Posterior cingulate gyrus (tissue), 11 donors: ENCODE measurements around the gene HDAC5.

Experiments used
- DNase-seq, 10 donors: peaks; one replicate each; pipeline versions ENCODE4 v3.0.0 to v3.0.0-alpha.2; 2020 to 2021; ENCODE audit warnings: mixed read lengths in 3 of 10
- intact Hi-C: fragments of 100-400 bp; cut with DNase I; formaldehyde crosslinking; loops from one replicate; pipeline ENCODE4 v1.15.1; 2023

The HDAC5 gene

DNA sequence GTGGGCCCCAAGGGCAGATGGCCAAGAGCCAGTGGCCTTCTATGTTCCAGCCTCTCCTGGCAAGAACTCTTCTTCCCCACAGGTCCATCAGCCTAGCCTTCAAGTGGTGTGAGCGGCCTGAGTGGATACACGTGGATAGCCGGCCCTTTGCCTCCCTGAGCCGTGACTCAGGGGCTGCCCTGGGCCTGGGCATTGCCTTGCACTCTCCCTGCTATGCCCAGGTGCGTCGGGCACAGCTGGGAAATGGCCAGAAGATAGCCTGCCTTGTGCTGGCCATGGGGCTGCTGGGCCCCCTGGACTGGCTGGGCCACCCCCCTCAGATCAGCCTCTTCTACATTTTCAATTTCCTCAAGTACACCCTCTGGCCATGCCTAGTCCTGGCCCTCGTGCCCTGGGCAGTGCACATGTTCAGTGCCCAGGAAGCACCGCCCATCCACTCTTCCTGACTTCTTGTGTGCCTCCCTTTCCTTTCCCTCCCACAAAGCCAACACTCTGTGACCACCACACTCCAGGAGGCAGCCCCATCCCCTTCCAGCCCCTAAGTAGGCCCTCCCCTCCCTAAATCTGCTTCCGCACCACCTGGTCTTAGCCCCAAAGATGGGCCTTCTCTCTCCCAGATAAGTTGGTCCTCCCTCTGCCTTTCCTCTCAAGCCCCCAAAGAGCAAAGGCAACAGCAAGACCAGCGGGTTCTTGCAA lies 47.7 kb downstream of the HDAC5 start:
- intact Hi-C loops = no loop called here
- DNase-seq = peak in 2 of 10 donors; percentile 44 to 50

DNA sequence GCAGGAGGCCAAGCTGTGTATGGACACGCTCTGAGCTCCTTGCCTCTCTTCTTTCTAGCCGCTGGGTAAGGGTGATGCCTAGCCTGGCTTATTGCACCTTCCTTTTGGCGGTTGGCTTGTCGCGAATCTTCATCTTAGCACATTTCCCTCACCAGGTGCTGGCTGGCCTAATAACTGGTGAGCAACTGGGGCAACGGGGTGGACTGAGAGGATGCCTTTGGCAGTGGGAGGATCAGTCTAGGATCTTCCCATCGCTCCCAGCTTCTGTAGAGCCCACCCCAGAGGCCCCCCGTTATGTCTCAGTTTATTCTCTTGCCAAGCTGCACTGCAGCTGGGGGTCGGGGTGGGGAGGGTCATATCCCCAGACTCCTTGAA lies 48.5 kb downstream of the HDAC5 start:
- intact Hi-C loops = no loop called here
- peak in 2 of 10 donors; percentile 59 to 73 for DNase-seq

DNA sequence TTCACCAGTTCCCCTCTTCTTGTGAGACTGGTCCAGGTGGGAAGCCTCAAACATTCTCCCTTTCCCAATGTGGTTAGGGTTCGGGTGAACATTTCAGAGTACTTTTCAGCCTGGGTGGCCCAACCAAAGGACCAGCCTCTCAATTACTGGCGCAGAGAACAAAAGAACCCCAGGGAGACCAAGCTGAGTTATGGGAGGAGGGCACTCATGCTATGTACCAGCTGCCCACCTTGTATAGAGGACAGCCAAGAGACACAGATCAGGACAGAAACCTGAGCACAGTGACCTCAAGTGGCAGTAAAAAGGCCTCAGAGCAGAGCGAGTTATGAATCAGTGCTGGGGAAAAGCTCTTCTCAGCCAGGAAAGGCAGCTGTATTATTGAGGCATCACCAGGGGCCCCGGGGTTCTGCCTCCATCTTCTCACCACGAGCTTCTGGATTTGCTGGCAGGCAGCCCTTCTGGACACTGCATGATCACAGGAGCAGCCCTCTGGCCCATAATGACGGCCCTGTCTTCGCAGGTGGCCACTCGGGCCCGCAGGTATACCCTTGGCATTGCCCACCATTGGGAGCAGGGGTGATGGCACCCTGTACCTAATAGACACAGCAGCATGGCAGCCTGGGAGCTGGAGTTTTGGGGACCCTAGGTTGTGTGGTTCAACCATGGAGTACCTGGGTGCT lies 49.1 kb downstream of the HDAC5 start:
- intact Hi-C loops = no loop called here
- DNase-seq = peak in 2 of 10 donors; percentile 58 to 72

DNA sequence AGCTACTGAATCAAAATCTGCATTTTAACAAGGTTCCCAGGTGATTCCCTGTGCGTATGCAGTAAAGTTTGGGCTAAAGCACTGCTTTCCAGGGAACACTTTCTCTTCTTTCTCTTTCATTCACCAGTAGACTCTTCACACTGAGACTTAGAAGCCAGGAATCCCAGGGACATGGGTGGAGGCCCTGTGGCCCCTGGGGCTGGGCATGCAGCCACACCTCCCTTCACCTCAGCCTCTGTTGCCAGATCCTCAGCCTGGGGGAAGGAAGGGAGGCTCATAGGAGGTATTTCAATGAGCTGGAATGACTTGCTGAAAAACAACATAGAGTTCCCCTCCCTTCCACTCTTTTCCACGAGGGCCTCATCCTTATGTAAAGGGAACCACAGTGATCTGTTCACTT lies 51.7 kb downstream of the HDAC5 start:
- intact Hi-C loops = loop anchor here (2.0 kb wide), 2 partner anchors 39 to 51 kb away; partner anchors contain the start of gene HDAC5
- DNase-seq = no peak

DNA sequence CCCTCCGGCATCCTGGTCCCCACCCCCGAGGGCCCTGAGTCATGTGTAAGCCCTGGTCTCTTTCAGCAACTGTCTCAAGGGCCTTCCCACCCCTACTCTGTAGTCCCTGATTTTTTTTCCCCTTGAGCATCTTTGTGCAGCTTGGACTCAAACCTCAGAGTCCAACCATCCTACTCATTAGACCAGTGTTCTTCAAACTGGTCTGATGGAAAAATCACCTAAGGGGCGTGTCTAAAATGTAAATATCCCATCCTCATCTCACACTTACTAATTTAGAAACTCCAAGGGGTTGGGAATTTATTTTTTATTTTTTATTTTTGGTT lies 52.3 kb downstream of the HDAC5 start:
- DNase-seq = no peak
- intact Hi-C loops = loop anchor here (2.0 kb wide), 2 partner anchors 40 to 52 kb away; partner anchors contain the start of gene HDAC5

DNA sequence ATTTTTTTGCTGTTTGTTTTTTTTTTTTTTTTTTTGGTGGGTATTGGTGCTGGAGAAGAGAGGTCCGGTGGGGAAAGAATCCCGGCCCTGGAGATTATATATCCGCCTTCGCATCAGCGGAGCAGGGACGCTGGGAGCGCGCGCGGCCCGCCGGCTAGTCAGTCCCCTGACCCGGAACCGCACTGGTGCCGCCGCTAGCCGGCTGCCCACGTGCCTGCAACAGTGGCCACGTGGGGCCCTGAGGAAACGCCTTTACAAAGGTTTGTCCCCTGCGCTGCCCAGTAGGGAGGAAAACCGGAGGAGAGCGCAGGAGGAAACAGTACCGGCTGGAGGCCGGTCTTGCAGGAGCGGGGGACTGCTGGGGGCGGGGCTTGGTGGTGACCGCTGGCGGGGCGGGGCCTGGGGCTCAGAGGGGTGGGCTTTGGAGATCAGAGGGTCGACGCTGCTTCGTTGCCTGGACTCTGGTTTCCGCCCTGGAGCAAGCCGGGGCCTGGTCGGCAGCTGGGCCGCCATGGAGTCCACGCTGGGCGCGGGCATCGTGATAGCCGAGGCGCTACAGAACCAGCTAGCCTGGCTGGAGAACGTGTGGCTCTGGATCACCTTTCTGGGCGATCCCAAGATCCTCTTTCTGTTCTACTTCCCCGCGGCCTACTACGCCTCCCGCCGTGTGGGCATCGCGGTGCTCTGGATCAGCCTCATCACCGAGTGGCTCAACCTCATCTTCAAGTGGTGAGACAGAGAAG lies 52.8 kb downstream of the HDAC5 start, which contains the start of gene G6PC3:
G6PC3 (plus strand) TSS at position 281 of the 743 bp plus-strand sequence; CDS start at position 512, 231 bp downstream.
- intact Hi-C loops = loop anchor here (2.0 kb wide), 2 partner anchors 40 to 52 kb away; partner anchors contain the start of gene HDAC5
- peak; percentile 93 to 99 (median 95) for DNase-seq

DNA sequence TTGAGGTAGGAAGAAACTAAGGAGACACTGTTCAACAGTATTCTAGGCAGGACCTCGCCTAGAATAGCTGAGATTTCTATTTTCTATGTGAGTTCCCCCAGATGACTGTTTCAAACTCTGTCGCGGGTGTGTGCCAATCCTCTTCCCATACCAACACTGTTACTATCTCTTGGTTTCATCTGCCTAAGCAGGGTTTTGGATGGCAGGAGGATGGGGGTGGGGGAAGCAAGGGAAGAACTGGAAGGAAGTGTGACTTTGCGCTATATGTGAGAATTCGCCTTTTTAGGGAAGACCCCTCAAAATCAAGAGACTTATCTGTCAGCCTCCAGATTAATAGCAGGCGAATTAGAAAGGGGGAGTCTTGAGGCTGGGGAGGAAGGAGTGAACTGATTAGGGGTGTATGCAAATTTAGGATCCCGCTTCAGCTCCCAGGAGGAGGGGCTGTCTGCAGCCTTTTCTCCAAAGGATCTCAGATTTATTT lies 53.4 kb downstream of the HDAC5 start:
- DNase-seq = peak in 1 of 10 donors; percentile 65
- intact Hi-C loops = loop anchor here (2.0 to 10.0 kb wide), 3 partner anchors 41 to 55 kb away; partner anchors contain the start of genes HDAC5 and TMEM101

DNA sequence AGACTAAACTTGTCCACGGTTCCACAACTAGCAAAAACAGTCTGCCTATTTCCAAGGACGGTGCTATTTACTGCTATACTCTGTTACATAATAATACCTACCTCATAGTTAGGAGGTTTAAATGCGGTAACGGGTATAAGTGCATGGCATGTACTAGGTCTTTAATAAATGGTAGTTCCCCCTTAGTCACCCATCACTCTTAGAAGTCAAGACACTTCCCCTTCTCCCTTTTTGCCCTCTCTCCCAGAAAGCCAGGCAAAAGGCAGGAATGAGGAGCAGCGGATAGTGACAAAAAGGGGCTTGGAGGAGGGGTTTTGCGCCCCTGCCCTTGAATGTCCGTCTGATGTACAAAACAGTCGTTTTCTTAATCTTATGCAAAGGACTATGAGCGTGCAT lies 55.9 kb downstream of the HDAC5 start:
- peak in 1 of 10 donors; percentile 16 for DNase-seq
- intact Hi-C loops = loop anchor here (10.0 kb wide), 1 partner anchor 53 kb away; the partner anchor contains the start of gene TMEM101

DNA sequence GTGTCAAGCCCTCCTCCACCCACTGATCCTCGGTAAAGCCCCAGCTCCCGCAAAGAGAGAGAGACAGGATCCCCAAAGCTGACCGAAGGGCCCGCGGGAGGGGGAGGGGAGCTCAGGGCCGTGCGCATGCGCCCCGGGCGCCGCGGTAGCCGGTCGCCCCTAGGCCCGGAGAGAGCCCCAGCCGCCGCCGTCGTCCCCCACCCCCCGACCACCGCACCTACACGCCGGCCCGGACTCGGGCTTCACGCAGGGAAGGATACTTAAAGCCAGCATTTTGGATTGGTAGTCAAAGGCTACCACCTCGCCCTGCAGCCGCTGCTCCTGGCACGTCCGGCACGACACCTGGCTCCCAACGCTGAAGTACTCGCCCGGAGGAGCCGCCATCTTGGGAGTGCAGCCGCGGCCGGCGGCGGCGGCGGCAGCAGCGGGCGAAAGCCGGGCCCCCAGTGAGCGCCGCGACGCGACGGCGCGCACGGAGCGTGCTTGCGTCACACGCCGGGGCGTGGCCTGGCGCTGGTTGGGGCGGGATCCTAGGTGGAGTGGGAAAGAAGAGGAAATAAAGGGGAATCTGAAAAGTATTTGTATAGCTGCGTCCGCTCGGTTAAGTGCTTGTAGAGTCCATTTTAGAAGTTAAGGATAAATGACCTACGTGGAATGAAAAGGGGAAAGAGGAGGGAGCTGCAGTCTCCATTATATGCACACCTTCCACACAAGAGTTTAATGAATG lies 57.1 kb downstream of the HDAC5 start, which contains the start of gene LSM12:
LSM12 (minus strand) TSS at position 468 of the 727 bp plus-strand sequence; CDS start at position 384, 84 bp downstream.
- intact Hi-C loops = loop anchor here (10.0 kb wide), 1 partner anchor 52 kb away; the partner anchor contains the start of gene TMEM101
- DNase-seq = peak; percentile 79 to 98 (median 87)

DNA sequence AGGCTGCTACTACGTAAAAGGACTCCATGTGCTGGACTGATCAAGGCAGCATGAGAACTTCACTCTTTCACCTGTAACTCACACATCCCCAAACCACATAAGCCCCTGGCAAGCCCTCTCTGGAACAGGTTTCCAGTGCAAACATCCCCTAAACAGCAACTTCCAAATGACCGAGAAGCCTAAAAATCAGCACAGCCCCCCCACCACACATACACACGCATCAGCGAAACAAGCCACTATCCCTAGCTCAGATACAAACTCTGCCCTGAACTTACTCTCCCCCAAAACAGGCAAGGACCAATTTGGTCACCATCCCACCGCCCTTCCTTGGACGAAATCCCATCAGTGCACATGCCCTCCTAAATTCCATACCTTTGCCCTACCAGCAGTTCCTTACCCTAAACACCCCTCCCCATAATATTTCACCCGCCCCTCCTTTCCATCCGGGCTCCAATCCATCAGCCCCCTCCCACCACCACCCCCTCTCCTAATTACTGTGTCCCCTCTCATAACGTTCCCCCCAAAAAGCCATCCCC lies 57.7 kb downstream of the HDAC5 start:
- intact Hi-C loops = loop anchor here (10.0 kb wide), 1 partner anchor 51 kb away; the partner anchor contains the start of gene TMEM101
- DNase-seq = no peak

DNA sequence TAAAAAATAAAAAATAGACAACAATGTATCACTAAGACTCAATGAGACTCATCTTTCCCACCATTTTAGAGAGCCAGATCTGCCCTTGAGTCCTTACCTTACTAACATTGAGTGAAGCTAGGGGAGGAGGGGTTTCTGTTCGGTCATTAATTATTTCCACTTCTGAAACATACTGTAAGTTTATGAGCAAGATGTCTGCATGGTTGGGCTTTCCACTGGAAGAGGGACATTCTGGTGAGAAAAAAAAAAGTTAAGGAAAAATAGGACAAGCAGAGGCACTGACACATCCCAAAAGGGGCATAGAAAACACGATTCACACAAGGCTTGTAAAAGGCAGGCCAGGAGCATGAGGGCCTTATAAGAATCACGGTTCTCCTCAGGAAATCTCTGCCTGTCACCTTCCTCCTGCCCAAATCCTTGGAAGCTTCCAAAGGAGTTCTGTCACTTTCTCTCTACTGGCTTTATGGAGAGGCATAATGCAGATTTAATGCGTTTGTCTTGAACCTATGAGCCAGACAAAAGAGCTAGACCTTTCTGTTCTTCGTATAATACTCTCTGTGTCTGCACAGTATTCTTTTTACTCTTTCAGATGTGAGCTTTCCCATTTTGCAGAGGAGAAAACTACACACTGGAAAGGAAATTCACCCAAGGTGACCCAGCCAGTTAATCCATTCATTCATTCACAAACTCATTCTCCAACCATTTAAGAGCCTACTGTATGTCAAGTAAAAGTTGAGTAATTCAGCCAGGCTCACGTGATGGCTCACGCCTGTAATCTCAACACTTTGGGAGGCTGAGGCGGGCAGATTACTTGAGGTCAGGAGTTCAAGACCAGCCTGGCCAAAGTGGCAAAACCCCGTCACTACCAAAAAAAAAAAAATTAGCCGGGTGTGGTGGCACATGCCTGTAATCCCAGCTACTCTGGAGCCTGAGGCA lies 59.5 kb downstream of the HDAC5 start:
- intact Hi-C loops = loop anchor here (10.0 kb wide), 1 partner anchor 49 kb away; the partner anchor contains the start of gene TMEM101
- peak in 1 of 10 donors; percentile 44 for DNase-seq

DNA sequence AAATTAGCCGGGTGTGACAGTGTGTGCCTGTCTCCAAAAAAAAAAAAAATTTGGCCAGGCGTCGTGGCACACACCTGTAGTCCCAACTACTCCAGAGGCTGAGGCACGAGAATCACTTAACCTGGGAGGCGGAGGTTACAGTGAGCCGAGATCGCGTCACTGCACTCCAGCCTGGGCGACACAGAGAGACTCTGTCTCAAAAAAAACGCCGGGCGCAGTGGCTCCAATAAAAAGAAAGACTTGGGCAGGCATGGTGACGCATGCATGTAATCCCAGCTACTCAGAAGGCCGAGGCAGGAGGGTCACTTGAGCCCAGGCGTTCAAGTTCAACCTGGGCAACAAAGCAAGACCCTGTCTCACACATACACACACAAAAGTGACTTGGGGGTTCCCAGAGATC lies 60.6 kb downstream of the HDAC5 start:
- intact Hi-C loops = loop anchor here (10.0 kb wide), 1 partner anchor 48 kb away; the partner anchor contains the start of gene TMEM101
- peak in 2 of 10 donors; percentile 49 to 54 for DNase-seq

DNA sequence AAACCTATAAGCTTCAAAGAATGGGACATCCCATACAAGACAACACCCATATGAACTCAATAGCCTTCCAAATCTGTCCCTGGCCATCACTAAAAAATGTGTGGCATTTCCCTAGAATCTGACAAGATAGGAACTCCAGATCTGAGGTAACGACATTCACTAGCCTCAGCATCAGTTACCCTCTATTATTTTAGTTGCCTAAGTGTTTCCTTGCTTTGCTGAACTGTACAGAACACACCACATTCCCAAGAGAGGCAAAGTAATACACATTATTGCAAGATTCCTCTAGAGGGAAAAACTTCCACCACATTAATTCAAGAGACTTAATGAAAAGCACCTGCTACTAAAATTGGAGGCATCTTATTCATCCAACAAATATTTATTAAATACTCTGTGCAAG lies 62.0 kb downstream of the HDAC5 start:
- intact Hi-C loops = loop anchor here (10.0 kb wide), 1 partner anchor 47 kb away; the partner anchor contains the start of gene TMEM101

DNA sequence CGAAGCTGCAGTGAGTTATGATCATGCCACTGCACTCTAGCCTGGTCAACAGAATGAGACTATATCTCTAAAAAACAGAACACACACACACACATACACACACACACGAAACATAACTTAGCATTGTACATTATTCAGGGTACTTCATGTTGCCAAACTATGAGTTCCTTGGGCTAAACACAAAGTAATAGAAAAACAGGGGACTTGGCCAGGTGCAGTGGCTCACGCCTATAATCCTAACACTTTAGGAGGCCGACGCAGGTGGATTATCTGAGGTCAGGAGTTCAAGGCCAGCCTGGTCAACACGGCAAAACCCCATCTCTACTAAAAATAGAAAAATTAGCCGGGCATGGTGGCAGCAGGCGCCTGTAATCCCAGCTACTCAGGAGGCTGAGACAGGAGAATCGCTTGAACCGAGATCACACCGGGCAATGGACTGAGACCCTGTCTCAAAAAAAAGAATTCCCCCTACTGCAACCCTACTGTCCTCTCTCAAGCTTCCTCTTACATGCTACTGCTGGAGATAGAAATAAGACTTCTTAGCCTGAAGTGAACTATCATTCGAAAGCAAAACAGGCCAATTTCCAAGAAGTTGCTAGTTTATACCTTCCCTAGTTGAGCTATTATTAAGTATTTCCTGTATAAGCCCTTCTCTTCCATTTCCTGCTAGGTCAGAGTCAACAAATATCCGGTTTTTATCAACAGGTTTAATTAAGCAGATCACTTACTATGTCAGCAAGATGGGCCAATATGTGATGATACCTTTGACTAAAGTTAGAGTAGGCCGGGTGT lies 64.1 kb downstream of the HDAC5 start:
- DNase-seq = peak in 1 of 10 donors; percentile 62

More for the DNA sequence above, 62.0 kb downstream of the HDAC5 start:
- no peak for DNase-seq

DNA sequence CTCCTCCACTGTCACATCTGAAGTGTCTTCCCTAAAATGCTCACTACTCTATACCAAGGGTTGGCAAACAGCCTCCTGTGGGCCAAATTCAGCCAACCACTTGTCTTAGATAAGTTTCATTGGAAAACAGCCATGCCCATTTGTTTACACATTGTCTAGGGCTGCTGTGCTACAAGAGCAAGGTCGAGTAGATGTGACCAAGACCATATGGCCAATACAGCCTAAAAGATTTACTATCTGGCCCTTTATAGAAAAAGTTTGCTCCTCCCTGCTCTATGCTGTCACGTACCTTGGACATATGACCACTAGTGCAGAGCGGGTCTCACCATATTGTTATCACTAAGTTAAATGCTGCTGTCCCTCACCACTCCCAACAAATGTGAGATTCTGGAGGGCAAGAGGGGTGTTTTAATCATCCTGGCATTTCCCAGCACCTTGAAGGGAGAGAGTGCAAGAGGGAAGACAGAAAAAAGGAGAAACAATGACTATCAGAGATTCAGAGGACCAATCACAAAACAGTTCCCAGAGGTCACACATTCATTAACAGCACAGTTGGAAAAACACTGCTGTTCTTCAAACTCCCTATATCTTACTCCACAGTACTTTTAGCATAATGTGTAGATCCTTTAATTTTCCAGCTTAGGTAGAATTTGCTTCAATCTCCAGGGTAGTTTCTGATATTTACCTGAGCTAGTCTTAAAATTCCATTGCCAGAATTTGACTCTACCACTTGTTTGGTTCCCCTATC lies 70.1 kb downstream of the HDAC5 start:
- no peak for DNase-seq
- intact Hi-C loops = no loop called here

More for the DNA sequence above, 64.1 kb downstream of the HDAC5 start:
- intact Hi-C loops = no loop called here

DNA sequence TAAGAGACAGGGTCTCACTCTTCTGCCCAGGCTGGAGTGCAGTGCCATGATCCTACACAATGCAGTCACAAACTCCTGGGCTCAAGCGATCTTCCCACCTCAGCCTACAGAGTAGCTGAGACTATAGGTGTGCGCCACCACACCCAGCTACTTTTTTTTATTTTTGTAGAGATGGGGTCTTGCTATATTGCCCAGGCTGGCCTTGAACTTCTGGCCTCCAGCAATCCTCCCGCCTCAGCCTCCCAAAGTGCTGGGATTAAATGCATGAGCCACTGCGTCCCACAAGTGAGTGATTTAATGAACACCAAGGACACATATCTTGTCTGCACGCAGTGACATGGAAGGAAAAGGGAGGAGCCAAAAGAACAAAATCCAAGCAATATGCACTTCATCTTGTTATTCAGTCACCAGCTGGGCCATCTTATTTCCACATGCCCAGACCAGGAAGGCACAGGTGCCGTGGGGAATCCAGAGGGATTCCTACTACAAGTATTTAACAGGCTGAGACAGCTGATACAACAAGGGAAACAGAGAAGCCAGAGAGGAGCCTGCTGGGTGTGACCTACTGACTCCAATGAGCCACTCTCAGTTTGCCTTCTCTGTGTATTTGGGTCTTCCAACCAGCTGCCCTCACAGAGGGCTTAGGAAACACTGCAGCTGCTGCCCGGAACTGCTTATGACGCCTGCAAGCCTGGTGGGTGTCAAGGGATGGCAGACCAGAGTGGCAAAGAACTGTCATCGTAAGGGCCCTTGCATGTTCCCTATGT lies 74.0 kb downstream of the HDAC5 start:
- peak in 1 of 10 donors; percentile 24 for DNase-seq
- intact Hi-C loops = no loop called here
